Body of pancreas (tissue), 4 donors: ENCODE data around the gene ACTN2.

ENCODE experiments used
- CTCF ChIP-seq, 7 experiments: fragments of 450-650 bp in 4 of 7; fragments of 200-600 bp in 3 of 7; sonication (generic) in 3 of 7; IDR thresholded peaks; one replicate each; pipeline ENCODE4 v1.5.1; 2016 to 2019; ENCODE audit warnings: antibody characterized with exemption in 7 of 7
- POLR2A ChIP-seq, 3 donors: fragments of 450-650 bp; IDR thresholded peaks; one replicate each; pipeline ENCODE4 v1.6.1; 2016; ENCODE audit warnings: antibody characterized with exemption in 3 of 3, mild to moderate bottlenecking in 2 of 3

DNA sequence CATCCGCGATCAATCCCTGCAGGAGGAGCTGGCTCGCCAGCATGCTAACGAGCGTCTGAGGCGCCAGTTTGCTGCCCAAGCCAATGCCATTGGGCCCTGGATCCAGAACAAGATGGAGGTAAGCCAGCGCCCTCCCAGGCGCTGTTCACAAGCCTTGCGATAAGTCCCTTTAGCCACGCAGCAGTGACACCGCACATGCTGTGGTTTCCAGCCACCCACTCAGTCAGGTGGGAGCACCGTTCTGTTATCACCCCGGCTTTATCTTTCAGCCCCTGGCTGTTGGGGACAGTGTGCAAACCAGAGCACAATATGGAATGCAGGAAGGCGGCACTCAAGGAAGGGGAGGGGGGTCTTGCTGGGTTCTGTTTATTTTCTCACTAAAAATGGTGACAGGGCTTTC, 67.7 kb downstream of the ACTN2 start:
- TF ChIP-seq CTCF (IDR thresholded peaks at IDR 0.05): no peak
- TF ChIP-seq POLR2A (IDR thresholded peaks at IDR 0.05): no peak
